HUES6 (cell line): ENCODE results near the gene KRTAP21-2.

Experiments used
- H3K27ac ChIP-seq: 2 replicates; pipeline ENCODE4 v1.7.0; 2013; ENCODE audit warnings: low read depth, mild to moderate bottlenecking, low read length, inconsistent platforms
- H3K27me3 ChIP-seq: 2 replicates; pipeline ENCODE4 v1.6.1; 2013; ENCODE audit warnings: low read length; ENCODE audit not compliant: control insufficient read depth, insufficient read depth
- H3K36me3 ChIP-seq: 2 replicates; pipeline ENCODE4 v1.6.1; 2013; ENCODE audit warnings: low read length; ENCODE audit not compliant: control insufficient read depth, insufficient read depth
- H3K4me1 ChIP-seq: 2 replicates; pipeline ENCODE4 v1.6.1; 2013; ENCODE audit warnings: low read length; ENCODE audit not compliant: control insufficient read depth, insufficient read depth
- H3K4me3 ChIP-seq: 2 replicates; pipeline ENCODE4 v1.5.1; 2013; ENCODE audit warnings: low read depth, low read length
- H3K9ac ChIP-seq: one replicate; pipeline ENCODE4 v1.6.1; 2013; ENCODE audit warnings: mild to moderate bottlenecking, low read length
- H3K9me3 ChIP-seq: 2 replicates; pipeline ENCODE4 v1.6.1; 2013; ENCODE audit warnings: low read depth, low read length; ENCODE audit not compliant: control insufficient read depth, insufficient read depth

KRTAP21-2 gene

DNA sequence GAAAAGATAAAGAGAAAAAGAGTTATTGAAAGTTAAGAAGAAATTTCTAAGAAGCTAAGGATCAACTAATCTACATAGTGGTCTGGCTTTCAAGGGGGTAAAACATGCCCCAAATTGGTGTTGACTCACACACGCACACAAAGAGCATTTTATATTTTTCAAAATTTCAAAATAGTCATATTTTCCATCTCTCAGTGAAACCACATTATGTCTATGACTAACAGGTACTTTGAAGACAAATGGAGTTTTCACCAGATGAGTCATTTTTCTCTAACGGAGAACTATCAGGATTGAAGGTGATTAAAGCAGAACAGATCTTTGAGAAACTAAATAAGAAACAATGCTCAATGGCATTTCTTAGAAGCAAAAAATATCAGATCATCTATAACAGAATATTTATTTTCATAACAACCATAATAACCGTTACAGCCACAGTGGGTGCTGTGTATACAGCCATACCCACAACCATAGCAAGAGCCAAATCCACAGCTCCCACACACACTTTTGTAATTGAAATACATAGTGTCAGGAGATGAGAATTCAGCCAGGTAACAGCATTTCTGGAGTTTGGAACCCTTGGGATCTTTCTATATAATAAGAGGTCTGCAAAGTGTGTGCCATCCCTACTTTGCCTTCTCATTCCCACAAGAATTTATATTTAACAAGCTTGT is 28.7 kb downstream of the KRTAP21-2 start, which contains the start of gene KRTAP21-3:
KRTAP21-3 (minus strand) TSS at position 539 of the 671 bp plus-strand sequence; CDS start at position 521, 18 bp downstream.
- no peak within 1 kb of the TSS for H3K27ac ChIP-seq
- H3K9me3 ChIP-seq = no peaks in the 10 kb centered on the region
- H3K36me3 ChIP-seq = no peaks in the 10 kb centered on the region
- no peaks in the 10 kb centered on the region for H3K4me1 ChIP-seq
- no peak within 1 kb of the TSS for H3K4me3 ChIP-seq
- H3K9ac ChIP-seq = no peak within 1 kb of the TSS
- H3K27me3 ChIP-seq = no peaks in the 10 kb centered on the region

DNA sequence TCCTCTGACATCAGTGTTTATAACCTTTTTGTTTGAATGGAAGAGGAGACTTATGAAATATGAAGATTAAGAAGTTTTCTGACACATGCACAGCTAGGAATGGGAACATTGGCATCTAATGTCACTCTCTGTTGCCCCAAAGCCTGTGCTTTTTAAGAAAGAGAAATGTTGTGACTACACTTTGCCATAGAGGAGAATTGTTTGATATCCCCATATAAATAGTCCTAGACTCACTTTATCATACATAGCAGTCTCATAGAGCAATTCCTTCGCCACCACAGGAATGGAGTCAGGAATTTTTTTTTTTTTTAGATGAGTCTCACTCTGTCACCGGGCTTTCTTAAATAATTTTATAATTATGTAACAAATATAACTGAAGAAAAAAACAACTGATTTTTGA is 30.0 kb downstream of the KRTAP21-2 start:
- Histone ChIP-seq H3K27ac (no peak overlapping the region), H3K36me3 (no peaks in the 10 kb centered on the region), H3K9ac (no peak overlapping the region), H3K4me3 (no peak overlapping the region), H3K27me3 (no peaks in the 10 kb centered on the region), H3K9me3 (no peaks in the 10 kb centered on the region; the same call in 1 of the 2 replicates), H3K4me1 (no peaks in the 10 kb centered on the region)

DNA sequence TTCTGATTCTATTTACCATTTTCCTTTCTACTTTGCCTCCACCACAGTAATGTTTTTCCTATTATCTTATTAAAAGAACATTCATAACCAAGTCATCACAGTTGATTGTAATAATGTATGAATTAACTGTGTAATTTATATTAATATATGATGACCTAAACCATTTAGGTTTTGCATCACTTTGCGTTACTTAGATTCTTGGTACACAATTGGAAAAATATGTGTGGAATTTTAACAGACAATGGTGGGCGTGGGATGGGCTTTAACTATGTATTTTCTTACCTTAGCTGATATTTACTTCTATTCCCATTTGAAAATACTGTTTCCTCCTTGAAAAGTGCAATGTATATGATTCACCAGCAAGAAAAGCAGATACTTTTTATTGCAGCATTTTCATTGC is 32.1 kb downstream of the KRTAP21-2 start:
- H3K27ac ChIP-seq = no peak overlapping the region
- H3K27me3 ChIP-seq = no peaks in the 10 kb centered on the region
- H3K36me3 ChIP-seq = no peaks in the 10 kb centered on the region
- no peaks in the 10 kb centered on the region for H3K4me1 ChIP-seq
- no peak overlapping the region for H3K4me3 ChIP-seq
- H3K9ac ChIP-seq = no peak overlapping the region
- H3K9me3 ChIP-seq = no peaks in the 10 kb centered on the region; the same call in 1 of the 2 replicates

DNA sequence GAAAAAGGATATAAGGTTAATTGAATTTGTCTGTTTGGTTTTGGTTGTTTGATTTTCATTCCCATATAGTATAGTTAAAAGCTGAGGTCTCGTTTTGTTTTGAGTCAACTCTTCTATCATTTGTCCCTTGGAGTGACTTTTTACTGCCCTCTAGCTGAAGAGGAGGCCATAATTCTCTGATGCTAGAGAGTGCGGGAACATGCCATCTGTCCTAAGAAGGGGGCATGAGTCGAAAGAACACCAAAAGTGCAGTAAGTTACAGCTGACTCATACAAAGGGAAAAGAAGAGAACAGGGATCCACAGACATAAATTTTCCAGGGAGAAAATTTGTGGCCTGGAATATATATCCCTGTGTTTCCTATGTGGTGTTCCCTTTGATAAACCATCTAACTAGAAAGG is 32.6 kb downstream of the KRTAP21-2 start:
- Histone ChIP-seq H3K27me3 (no peaks in the 10 kb centered on the region), H3K9me3 (no peaks in the 10 kb centered on the region; the same call in 1 of the 2 replicates), H3K4me3 (no peak overlapping the region), H3K36me3 (no peaks in the 10 kb centered on the region), H3K27ac (no peak overlapping the region), H3K4me1 (no peaks in the 10 kb centered on the region), H3K9ac (no peak overlapping the region)

DNA sequence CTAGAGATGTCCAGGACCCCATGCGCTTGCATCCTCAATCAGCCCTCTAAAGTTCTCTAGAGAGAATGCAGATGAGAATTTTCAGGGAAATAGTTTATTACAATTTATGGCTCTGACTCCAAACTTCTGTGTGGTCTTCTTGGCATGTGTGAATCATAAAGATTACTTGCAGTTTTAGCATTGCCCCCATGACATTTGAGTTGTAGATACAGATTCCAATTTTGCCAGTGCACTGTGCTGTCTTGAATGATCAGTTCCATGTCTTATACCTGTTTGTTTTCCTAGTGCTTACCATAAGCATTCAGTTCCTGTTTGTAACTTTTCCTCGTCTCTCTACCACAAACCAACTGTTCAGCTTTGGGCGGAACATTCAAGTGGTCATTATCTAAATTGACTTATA is 33.3 kb downstream of the KRTAP21-2 start:
- no peaks in the 10 kb centered on the region for H3K27me3 ChIP-seq
- H3K9ac ChIP-seq = no peak overlapping the region
- H3K4me1 ChIP-seq = no peaks in the 10 kb centered on the region
- H3K9me3 ChIP-seq = no peaks in the 10 kb centered on the region; the same call in 1 of the 2 replicates
- no peak overlapping the region for H3K27ac ChIP-seq
- H3K4me3 ChIP-seq = no peak overlapping the region
- H3K36me3 ChIP-seq = no peaks in the 10 kb centered on the region

DNA sequence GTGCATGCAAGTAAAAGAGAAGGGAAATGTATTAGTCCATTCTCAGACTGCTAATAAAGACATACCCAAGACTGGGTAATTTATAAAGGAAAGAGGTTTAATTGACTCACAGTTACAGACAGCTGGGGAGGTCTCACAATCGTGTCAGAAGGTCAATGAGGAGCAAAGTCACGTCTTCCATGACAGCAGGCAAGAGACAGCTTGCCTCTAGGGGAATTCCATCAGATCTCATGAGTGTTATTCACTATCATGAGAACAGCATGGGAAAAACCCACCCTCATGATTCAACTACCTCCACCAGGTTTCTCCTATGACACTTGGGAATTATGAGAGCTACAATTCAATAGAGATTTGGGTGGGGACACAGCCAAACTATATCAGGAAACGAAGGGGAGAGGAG is 36.6 kb downstream of the KRTAP21-2 start:
- Histone ChIP-seq H3K36me3 (no peaks in the 10 kb centered on the region), H3K27me3 (no peaks in the 10 kb centered on the region), H3K27ac (no peak overlapping the region), H3K4me1 (no peaks in the 10 kb centered on the region), H3K9me3 (no peaks in the 10 kb centered on the region; the same call in 1 of the 2 replicates), H3K9ac (no peak overlapping the region), H3K4me3 (no peak overlapping the region)

DNA sequence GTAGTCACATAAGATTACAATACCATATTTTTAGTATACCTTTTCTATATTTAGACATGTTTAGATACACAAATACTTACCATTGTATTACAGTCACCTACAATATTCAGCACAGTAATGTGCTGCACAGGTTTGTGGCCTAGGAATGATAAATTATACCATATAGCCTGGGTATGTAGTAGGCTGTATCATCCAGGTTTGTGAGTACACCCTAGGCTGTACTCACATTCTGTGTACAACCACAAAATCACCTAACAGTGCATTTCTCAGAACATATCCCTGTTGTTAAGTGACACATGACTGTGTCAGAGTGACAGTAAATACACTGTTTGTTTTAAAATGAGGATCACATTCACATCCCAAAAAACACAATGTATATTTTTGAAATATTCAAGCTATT is 39.6 kb downstream of the KRTAP21-2 start:
- H3K9me3 ChIP-seq = no peaks in the 10 kb centered on the region; the same call in 1 of the 2 replicates
- no peaks in the 10 kb centered on the region for H3K4me1 ChIP-seq

More for the DNA sequence above, 39.6 kb downstream of the KRTAP21-2 start:
- no peak overlapping the region for H3K4me3 ChIP-seq
- H3K27ac ChIP-seq = no peak overlapping the region
- H3K9ac ChIP-seq = no peak overlapping the region
- H3K27me3 ChIP-seq = no peaks in the 10 kb centered on the region
- no peaks in the 10 kb centered on the region for H3K36me3 ChIP-seq
